ENCODE results near the gene CERT1. TPM values are rescaled to one million over a fixed set of nuclear protein-coding genes. Genes with fewer than 3 reads are reported as not detected.

CERT1 gene
- total and polyA plus RNA-seq, 9 of the 15 experiments (the other 6 are each of a cell fraction or from before 2014, with no cell fraction given) = 3.4 to 24.7 (median 9.8) TPM

DNA sequence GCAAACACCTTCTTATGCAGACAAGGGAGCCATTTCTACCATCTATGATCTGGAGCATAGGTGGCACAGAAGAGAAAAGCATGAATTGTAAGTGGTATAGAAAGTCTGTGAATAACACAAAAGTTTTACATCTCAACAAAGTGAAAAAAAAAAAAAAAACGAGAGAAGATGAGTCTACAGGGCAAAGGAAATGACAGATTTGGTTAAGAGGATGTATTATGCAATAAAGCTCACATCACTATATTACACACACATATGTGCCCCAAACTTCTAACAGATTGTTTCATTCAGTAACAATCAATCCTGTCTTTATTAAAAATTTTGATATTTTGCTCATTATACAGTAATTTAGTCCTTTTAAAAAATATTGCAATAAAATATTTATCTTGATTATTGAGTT is 49.8 kb downstream of the CERT1 start (continued):
- TF ChIP-seq SP2 (IDR thresholded peaks at IDR 0.05; ENCODE audit: extremely low read depth, low read depth, low read length, poor library complexity, severe bottlenecking) (no peak), ERF (CRISPR knock-in tag; IDR thresholded peaks at IDR 0.05) (no peak)

- Histone ChIP-seq H2AFZ (ENCODE audit: low read depth, low read length) (no peak overlapping the region), H3K9me1 (ENCODE audit: control insufficient read depth, insufficient read depth, low read length) (no peaks in the 10 kb centered on the region), H3K4me3 (no peak overlapping the region), H3K27me3 (ENCODE audit: control insufficient read depth in 2 of 2, insufficient read depth in 2 of 2, low read length in 2 of 2) (no peaks in the 10 kb centered on the region), H3K9ac (ENCODE audit: insufficient read depth in 1 of 2, low read depth in 2 of 2, low read length in 2 of 2) (no peak overlapping the region), H3K4me2 (ENCODE audit: insufficient read depth, low read length) (no peak overlapping the region), H3K79me2 (ENCODE audit: control insufficient read depth, insufficient read depth, low read length) (peaks cover 5% of the 10 kb centered on the region; the same call in 2 of the 3 replicates), H3K4me1 (replicated peaks in 1 of 2; ENCODE audit: control insufficient read depth in 2 of 2, insufficient read depth in 2 of 2, low read length in 2 of 2) (no peaks in the 10 kb centered on the region), H3K36me3 (ENCODE audit: control insufficient read depth, insufficient read depth, low read length) (peaks cover 8% of the 10 kb centered on the region; the same call in 2 of the 3 replicates), H3K27ac (ENCODE audit: extremely low read depth, low read depth, low read length) (no peak overlapping the region), H3K9me3 (replicated peaks; ENCODE audit: control insufficient read depth, insufficient read depth, low read depth, low read length) (no peaks in the 10 kb centered on the region), H4K20me1 (replicated peaks; ENCODE audit: control insufficient read depth, insufficient read depth, low read length) (no peaks in the 10 kb centered on the region)
- BruUV-seq (replicated peaks) = no TSS peak
- in situ Hi-C loops (cut with MboI) (no loop called here), intact Hi-C loops (cut with micrococcal nuclease) (no loop called here)
- WGBS (ENCODE audit: insufficient coverage, low coverage, missing lambda C conversion rate) = 90% methylated on average over 8 of the region's 8 CpGs
- no peak for ATAC-seq
- ChIA-PET CTCF (ENCODE audit: low intra/inter-chr PET ratio) (no interaction called here), POLR2A (no interaction called here)
- FAIRE-seq = no peak
- DNase-seq (ENCODE audit: extremely low read depth in 1 of 4, low spot score in 3 of 4) = no peak
- TF ChIP-seq PCBP1 (IDR thresholded peaks at IDR 0.05; ENCODE audit: low read depth, low read length, poor library complexity, severe bottlenecking) (no peak), FOXJ2 (tag; IDR thresholded peaks at IDR 0.05) (no peak), FOXA1 (IDR thresholded peaks at IDR 0.05; ENCODE audit: borderline replicate concordance) (no peak), SIN3B (IDR thresholded peaks at IDR 0.05; ENCODE audit: low read depth) (no peak), TBP (optimal IDR thresholded peaks at IDR 0.05; ENCODE audit: low read depth, low read length) (no peak), KLF13 (tag; IDR thresholded peaks at IDR 0.05; ENCODE audit: borderline replicate concordance, low read depth) (no peak), ATF3 (IDR thresholded peaks at IDR 0.05) (no peak), ATF3 (CRISPR knock-in tag; conservative IDR thresholded peaks at IDR 0.05) (no peak), MED1 (CRISPR knock-in tag; IDR thresholded peaks at IDR 0.05; ENCODE audit: borderline replicate concordance) (no peak), HNRNPH1 (optimal IDR thresholded peaks at IDR 0.05; ENCODE audit: low read depth, low read length) (no peak), HLTF (IDR thresholded peaks at IDR 0.05) (no peak)
- TF ChIP-seq, protein P1, sequence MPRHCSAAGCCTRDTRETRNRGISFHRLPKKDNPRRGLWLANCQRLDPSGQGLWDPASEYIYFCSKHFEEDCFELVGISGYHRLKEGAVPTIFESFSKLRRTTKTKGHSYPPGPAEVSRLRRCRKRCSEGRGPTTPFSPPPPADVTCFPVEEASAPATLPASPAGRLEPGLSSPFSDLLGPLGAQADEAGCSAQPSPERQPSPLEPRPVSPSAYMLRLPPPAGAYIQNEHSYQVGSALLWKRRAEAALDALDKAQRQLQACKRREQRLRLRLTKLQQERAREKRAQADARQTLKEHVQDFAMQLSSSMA (CRISPR knock-in tag; IDR thresholded peaks at IDR 0.05) = no peak
- TF ChIP-seq, protein P2, sequence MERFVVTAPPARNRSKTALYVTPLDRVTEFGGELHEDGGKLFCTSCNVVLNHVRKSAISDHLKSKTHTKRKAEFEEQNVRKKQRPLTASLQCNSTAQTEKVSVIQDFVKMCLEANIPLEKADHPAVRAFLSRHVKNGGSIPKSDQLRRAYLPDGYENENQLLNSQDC (CRISPR knock-in tag; IDR thresholded peaks at IDR 0.05) = no peak
Observed at GRCh38 chr5:75460942-75461610, 50.4 kb downstream of the CERT1 start.
